Omental fat pad (tissue), 4 donors: ENCODE data around the gene PGAP3. TPM values are rescaled to one million over a fixed set of nuclear protein-coding genes. Genes with fewer than 3 reads are reported as not detected.
"Not testable (repeated sequence)": the region's sequence is repeated elsewhere in the genome, so short reads cannot be mapped to it uniquely, and the experiment has no call there.

Source experiments
- ATAC-seq: fragments of 150-250 bp; one replicate; pipeline ENCODE4 v1.9.1; 2016; ENCODE audit warnings: mild to moderate bottlenecking, moderate library complexity; ENCODE audit not compliant: low FRiP score
- DNase-seq: peaks from one replicate; pipeline ENCODE4 v3.0.0-alpha.2; 2019; ENCODE audit warnings: low spot score
- total RNA-seq, 4 donors: library from RNA; depleted of rRNA; stranded (reverse); fragments of >200 nt; gene quantifications; one replicate each; pipeline ENCODE4 v1.1.0, GENCODE V29; 2016
- TF ChIP-seq, protein P1 (sequence below), 3 donors: fragments of 450-650 bp; IDR thresholded peaks; one replicate each; pipeline ENCODE4 v1.5.1; 2016 to 2017; ENCODE audit warnings: antibody characterized with exemption in 3 of 3, mild to moderate bottlenecking in 3 of 3, moderate library complexity in 2 of 3

Gene PGAP3
- total RNA-seq, 4 donors from 2014 or later: 8.2 to 12.8 (median 11.0) TPM

DNA sequence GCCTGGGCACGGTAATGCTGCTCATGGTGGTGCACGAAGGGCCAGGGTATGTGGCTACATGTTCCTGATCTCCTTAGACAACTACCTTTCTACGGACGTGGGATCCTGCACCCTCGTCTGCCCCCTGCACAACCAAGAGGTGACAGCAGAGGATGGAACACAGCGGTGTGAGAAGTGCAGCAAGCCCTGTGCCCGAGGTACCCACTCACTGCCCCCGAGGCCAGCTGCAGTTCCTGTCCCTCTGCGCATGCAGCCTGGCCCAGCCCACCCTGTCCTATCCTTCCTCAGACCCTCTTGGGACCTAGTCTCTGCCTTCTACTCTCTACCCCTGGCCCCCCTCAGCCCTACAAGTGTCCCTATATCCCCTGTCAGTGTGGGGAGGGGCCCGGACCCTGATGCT is 24.0 kb upstream of the PGAP3 start:
- TF ChIP-seq, protein P1, sequence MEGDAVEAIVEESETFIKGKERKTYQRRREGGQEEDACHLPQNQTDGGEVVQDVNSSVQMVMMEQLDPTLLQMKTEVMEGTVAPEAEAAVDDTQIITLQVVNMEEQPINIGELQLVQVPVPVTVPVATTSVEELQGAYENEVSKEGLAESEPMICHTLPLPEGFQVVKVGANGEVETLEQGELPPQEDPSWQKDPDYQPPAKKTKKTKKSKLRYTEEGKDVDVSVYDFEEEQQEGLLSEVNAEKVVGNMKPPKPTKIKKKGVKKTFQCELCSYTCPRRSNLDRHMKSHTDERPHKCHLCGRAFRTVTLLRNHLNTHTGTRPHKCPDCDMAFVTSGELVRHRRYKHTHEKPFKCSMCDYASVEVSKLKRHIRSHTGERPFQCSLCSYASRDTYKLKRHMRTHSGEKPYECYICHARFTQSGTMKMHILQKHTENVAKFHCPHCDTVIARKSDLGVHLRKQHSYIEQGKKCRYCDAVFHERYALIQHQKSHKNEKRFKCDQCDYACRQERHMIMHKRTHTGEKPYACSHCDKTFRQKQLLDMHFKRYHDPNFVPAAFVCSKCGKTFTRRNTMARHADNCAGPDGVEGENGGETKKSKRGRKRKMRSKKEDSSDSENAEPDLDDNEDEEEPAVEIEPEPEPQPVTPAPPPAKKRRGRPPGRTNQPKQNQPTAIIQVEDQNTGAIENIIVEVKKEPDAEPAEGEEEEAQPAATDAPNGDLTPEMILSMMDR (IDR thresholded peaks at IDR 0.05): no peak
- DNase-seq (no peak), ATAC-seq (no peak)

DNA sequence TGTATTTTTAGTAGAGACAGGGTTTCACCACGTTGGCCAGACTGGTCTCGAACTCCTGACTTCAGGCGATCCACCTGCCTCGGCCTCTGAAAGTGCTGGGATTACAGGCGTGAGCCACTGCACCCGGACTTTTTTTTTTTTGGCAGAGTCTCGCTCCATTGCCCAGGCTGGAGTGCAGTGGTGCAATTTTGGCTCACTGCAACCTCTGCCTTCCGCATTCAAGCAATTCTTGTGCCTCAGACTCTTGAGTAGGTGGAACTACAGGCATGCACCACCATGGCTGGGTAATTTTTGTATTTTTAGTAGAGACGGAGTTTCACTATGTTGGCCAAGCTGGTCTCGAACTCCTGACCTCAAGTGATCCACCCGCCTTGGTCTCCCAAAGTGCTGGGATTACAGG is 23.2 kb upstream of the PGAP3 start:
- not testable (repeated sequence) for DNase-seq, ATAC-seq

DNA sequence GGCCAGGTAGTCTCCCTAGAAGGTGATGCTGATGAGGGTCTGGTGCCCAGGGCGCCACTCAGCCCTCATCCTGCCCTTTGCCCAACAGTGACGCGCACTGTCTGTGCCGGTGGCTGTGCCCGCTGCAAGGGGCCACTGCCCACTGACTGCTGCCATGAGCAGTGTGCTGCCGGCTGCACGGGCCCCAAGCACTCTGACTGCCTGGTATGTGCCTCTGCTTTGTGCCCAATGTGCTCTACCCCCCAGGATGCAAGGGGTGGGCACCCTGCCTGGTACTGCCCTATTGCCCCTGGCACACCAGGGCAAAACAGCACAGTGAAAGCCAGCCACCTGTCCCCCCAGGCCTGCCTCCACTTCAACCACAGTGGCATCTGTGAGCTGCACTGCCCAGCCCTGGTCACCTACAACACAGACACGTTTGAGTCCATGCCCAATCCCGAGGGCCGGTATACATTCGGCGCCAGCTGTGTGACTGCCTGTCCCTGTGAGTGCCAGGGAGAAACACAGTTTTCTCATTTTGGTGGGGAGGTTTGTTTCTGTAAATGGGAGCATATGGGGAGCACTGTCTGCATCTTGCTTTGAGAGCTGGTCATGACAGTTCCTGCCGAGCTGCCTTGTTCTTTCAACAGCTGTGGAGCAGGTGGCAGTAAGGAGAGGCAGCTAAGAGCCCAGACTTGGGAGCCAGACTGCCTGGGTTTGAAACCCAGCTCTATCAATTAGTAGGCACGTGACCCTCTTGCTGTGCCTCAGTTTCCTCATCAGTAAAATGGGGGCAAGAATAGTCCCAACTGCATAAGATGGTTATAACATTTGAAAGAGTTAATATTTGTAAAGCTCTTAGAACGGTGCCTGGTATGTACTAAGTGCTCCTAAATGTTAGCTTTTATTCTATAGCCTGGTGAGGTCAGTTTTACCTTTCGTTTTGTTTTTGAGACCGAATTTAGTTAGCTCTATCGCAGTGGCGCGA is 22.4 kb upstream of the PGAP3 start:
- ATAC-seq (no peak), DNase-seq (no peak)
- TF ChIP-seq, protein P1 (IDR thresholded peaks at IDR 0.05): no peak

DNA sequence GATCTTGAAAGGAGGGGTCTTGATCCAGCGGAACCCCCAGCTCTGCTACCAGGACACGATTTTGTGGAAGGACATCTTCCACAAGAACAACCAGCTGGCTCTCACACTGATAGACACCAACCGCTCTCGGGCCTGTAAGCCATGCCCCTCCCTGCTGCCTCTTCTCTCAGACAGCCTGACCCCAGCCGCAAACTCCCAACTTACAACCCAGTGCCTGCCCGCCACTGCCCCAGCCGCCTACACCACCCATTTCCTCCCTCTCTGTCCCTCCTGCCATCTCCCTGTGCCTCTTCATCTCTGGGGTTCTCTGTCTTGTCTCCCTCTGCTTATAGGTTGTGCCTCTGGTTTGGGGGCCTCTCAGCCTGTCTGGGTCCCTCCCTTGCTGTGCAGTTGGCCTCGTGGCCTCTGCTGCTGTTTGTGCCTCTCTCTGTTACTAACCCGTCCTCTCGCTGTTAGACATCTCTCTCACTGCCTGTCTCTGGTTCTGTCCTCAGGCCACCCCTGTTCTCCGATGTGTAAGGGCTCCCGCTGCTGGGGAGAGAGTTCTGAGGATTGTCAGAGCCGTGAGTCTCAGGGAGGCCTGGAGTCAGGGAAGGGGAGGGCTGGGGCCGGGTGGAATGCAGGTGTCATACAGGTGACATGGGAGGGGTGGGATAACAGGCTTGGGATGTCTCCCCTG is 21.6 kb upstream of the PGAP3 start:
- TF ChIP-seq, protein P1 (IDR thresholded peaks at IDR 0.05): no peak
- DNase-seq: no peak
- ATAC-seq: no peak

DNA sequence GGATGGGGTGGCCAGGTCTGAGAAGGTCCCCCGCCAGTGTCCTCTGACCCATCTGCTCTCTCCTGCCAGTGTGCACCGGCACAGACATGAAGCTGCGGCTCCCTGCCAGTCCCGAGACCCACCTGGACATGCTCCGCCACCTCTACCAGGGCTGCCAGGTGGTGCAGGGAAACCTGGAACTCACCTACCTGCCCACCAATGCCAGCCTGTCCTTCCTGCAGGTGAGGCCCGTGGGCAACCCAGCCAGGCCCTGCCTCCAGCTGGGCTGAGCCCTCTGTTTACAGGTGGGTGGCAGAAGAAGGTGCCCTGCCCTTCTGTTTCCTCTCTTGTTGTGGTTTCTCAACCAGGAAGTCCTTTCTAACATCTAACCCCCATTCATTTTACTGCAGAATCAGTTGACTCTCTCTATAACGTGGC is 19.1 kb upstream of the PGAP3 start:
- TF ChIP-seq, protein P1 (IDR thresholded peaks at IDR 0.05): no peak
- no peak for ATAC-seq
- no peak for DNase-seq

DNA sequence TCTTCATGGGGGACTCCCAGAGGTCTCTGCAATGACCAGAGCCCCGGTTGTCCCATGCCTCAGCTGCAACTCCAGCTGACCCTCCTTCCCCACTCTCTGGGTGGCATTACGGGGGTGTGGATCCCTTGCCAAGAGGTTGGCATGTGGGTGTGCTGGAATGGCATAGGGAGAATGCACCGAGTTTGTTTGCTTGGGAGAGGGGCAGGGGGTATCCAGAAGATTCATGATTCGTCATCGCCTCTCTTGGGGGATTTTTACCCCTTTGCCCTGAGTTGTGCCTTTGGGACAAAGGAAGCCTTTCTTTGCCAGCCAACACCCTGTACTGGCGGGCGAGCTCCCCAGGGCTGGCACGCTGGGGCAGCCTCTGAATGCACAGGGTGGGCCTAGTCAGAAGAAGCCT is 18.5 kb upstream of the PGAP3 start:
- ATAC-seq (no peak), DNase-seq (no peak)
- TF ChIP-seq, protein P1 (IDR thresholded peaks at IDR 0.05): no peak

DNA sequence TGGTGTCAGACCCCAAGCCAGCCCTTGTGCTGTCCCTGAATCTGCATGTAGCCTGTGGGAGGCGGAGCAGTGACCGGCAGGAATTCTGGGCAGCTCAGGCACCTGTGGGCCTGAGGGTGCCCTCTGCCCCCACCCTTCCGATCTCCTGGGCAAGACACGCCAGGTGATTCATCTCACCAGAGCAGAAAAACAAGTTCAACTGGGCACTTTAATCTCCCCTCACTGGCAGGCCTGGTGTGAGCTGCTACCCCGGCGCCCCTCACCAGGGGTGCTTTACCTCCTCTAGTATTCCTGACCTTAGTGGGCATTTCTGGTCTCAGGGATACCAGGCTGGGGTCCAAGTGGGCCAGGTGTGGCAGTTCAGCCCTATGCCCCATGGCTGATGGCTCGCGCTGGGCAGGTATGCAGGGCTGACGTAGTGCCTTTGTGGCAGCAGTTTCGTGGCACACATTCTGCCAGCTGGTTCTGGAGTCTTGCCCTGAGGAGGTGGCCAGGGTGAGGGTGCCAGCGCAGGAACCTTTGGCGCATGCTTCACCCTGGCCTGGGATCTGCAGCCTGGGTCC is 18.0 kb upstream of the PGAP3 start:
- ATAC-seq (peak; percentile 49), DNase-seq (no peak)
- TF ChIP-seq, protein P1 (IDR thresholded peaks at IDR 0.05): no peak
